HEK293T (cell line): ENCODE results near the gene ELK1.

ENCODE experiments used
- BHLHE40 ChIP-seq: fragments of 450-650 bp; IDR thresholded peaks from 2 replicates; pipeline ENCODE4 v1.6.1; 2016; ENCODE audit warnings: mild to moderate bottlenecking, moderate library complexity, borderline replicate concordance
- ELF4 ChIP-seq: fragments of 450-650 bp; IDR thresholded peaks from 2 replicates; pipeline ENCODE4 v1.6.1; 2017; ENCODE audit warnings: antibody characterized with exemption
- NFRKB ChIP-seq: fragments of 450-650 bp; IDR thresholded peaks from 2 replicates; pipeline ENCODE4 v1.6.1; 2016; ENCODE audit warnings: mild to moderate bottlenecking, moderate library complexity
- PKNOX1 ChIP-seq: fragments of 450-650 bp; IDR thresholded peaks from 2 replicates; pipeline ENCODE4 v1.6.1; 2016
- SUZ12 ChIP-seq: fragments of 450-650 bp; IDR thresholded peaks from 2 replicates; pipeline ENCODE4 v1.6.1; 2016; ENCODE audit warnings: mild to moderate bottlenecking
- TARDBP ChIP-seq: fragments of 450-650 bp; IDR thresholded peaks from 2 replicates; pipeline ENCODE4 v1.6.1; 2016
- ZNF384 ChIP-seq: fragments of 450-650 bp; IDR thresholded peaks from 2 replicates; pipeline ENCODE4 v1.6.1; 2016

- TF ChIP-seq PKNOX1, result no peak
- no peak for TF ChIP-seq SUZ12
- no peak for TF ChIP-seq ZNF384
- no peak for TF ChIP-seq NFRKB
- TF ChIP-seq ELF4, result no peak
- no peak for TF ChIP-seq BHLHE40
- TF ChIP-seq TARDBP, result no peak
Measured at GRCh38 chrX:47596256-47596655, 54.1 kb downstream of the ELK1 start.
